ENCODE measurements around the gene MPO.

MPO gene

DNA sequence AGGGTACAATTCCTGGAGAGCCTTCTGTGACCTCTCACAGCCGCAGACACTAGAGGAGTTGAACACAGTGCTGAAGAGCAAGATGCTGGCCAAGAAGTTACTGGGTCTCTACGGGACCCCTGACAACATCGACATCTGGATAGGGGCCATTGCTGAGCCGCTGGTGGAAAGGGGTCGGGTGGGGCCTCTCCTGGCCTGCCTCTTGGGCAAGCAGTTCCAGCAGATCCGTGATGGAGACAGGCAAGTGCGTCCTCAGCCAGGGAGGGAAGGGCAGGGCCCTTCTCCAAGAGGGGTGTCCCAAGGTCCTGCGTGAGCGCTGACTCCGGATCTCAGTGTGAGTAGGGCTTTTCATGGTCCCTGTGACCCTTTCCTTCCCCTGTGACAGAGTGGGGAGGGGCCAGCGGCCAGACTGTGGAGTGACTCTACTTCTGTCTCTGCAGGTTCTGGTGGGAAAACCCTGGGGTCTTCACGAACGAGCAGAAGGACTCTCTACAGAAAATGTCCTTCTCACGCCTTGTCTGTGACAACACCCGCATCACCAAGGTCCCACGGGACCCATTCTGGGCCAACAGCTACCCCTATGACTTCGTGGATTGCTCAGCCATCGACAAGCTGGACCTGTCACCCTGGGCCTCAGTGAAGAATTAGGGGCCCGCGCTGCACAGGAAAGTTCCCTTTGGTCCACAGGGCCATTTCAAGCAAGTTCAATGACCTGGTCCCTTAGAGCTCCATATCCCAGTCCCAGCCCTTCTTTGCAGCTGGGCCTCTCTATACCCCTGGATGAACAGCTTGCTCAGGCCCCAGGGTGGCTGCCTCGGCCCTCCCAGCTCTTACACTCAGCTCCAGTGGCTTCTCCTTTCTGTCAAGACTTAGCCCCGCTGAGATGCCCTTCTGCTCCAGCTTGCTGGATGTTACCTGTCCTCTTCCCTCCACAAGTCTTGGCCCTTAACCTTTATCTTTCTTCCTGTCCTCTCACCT is 13.1 kb downstream of the MPO start:
- DNase-seq (no peak), ATAC-seq (no peak)
- H3K4me1 Mint-ChIP-seq: no peaks in the 10 kb centered on the region
- no peak overlapping the region for H3K27ac Mint-ChIP-seq
- no peak overlapping the region for H3K4me3 Mint-ChIP-seq
- no peaks in the 10 kb centered on the region for H3K9me3 Mint-ChIP-seq
- peaks cover 46% of the 10 kb centered on the region for H3K27me3 Mint-ChIP-seq

DNA sequence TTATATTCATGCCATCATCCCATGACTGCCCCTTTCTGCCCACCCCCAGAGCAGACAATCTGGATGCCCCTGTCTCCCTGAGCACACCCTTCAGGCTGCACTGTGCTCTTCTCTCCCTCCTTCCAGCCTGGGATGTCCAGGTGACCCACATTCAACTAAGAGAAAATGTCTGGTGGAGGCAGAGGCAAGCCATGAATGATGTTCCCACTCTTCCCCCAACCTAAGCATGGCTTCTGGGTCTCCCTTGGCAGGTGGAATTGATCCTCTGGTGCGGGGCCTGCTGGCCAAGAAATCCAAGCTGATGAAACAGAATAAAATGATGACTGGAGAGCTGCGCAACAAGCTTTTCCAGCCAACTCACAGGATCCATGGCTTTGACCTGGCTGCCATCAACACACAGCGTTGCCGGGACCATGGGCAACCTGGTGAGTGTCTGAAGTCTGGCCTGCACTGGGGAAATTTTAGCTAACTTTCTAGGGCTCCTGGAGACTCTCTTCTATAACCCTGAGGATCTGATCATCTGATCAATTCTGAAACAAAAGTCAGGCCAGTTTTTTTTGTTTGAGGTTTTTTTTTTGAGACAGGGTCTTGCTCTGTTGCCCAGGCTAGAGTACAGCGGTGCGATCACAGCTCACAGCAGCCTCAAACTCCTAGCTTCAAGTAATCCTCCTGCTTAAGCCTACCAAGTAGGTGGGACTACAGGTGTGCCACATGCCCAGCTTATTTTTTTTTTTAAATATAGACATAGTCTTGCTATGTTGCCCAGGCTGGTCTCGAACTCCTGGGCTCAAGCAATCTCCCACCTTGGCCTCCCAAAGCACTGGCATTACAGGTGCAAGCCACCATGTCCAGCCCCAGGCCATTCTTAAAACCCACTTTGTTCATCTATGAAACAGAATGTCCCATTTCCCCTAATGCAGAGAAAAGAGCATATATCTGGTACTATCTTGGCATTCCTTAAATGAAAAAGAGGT is 14.5 kb downstream of the MPO start:
- H3K27ac Mint-ChIP-seq: no peak overlapping the region
- H3K4me3 Mint-ChIP-seq: no peak overlapping the region
- no peaks in the 10 kb centered on the region for H3K9me3 Mint-ChIP-seq
- DNase-seq: no peak
- no peak for ATAC-seq
- H3K27me3 Mint-ChIP-seq: peaks cover 60% of the 10 kb centered on the region
- no peaks in the 10 kb centered on the region for H3K4me1 Mint-ChIP-seq

DNA sequence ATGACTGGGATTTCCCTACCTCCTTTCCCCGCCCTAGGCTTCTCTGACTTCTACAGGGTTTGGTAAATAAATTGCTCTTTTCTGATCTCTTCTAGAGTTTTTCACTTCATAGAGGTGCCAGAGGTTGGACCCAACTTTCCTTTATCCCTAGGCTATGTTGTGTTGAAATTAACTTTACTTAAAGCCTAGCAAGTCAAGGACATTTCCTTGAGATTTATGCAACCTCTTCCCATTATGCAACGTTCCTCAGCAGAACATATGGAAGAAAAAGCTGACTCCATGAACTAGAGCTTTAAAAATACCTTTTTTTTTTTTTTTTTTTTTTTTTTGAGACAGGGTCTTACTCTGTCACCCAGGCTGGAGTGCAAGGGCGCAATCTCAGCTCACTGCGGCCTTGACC is 15.5 kb downstream of the MPO start:
- no peak overlapping the region for H3K27ac Mint-ChIP-seq
- H3K4me1 Mint-ChIP-seq: no peaks in the 10 kb centered on the region
- no peaks in the 10 kb centered on the region for H3K9me3 Mint-ChIP-seq

DNA sequence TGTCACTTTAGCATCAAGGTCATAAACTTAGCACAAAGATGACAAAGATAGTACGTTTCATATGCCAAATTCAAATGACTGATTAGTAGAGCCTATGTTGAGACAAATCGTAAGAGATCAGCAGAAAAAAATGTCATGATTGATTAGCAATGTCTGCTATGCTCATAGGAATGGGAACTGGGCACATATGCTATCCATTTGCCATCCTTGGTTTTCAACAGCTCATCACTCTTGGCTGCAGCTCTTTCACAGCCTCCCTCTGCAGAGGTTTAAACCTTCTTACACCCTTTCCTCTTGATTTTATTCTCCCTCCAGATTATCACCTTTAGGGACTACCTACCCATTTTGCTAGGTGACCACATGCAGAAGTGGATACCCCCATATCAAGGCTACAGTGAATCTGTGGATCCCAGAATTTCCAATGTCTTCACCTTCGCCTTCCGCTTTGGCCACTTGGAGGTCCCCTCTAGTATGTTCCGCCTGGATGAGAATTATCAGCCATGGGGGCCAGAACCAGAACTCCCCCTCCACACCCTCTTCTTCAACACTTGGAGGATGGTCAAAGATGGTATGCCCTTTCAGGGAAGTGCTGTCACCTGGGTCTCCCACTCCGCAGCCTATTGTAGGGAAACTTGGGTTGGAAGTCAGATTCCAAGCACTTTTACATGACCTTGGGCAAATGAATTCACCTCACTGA is 16.2 kb downstream of the MPO start:
- Mint-ChIP-seq H3K27me3 (peaks cover 75% of the 10 kb centered on the region), H3K9me3 (no peaks in the 10 kb centered on the region), H3K27ac (no peak overlapping the region), H3K4me1 (no peaks in the 10 kb centered on the region), H3K4me3 (no peak overlapping the region)
- no peak for DNase-seq
- no peak for ATAC-seq

More for the DNA sequence above, 15.5 kb downstream of the MPO start:
- no peak for DNase-seq
- no peak overlapping the region for H3K4me3 Mint-ChIP-seq
- no peak for ATAC-seq
- H3K27me3 Mint-ChIP-seq: peaks cover 69% of the 10 kb centered on the region

DNA sequence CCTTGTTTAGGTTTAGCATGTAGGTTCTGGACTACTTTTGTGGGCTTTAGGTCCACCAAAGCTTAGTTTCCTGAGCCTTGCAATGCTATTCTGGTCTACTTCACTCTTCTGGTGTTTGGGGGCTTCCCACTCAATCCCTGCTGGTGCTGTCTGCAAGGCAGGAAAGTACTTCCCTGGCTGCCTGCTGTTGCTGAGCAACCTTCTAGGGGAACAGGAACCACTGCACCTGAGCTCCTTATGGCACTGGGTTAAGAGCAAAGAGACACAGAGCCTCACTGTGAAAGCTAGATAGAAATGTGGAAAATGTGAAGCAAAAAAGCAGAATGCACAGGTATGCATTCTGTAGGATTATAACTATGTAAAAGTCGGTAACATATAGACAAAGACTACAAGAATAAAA is 17.0 kb downstream of the MPO start:
- ATAC-seq: no peak
- peaks cover 80% of the 10 kb centered on the region for H3K27me3 Mint-ChIP-seq
- no peaks in the 10 kb centered on the region for H3K9me3 Mint-ChIP-seq
- H3K4me3 Mint-ChIP-seq: no peak overlapping the region
- no peaks in the 10 kb centered on the region for H3K4me1 Mint-ChIP-seq
- no peak overlapping the region for H3K27ac Mint-ChIP-seq
- DNase-seq: no peak

DNA sequence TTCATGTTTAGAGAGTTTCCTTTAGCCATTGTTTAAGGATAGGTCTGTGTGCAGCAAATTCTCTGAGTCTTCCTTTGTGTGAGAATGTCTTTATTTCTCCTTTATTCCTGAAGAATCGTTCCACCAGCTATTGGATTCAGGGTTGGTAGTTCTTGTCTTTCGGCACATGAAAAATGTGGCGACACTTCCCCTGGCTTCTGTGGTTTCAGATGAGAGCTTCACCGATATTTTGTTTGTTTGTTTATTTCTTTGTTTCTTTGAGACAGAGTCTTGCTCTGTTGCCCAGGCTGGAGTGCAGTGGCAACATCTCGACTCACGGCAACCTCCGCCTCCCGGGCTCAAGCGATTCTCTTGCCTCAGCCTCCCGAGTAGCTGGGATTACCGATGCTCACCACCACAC is 18.6 kb downstream of the MPO start:
- no peak overlapping the region for H3K4me3 Mint-ChIP-seq
- H3K27ac Mint-ChIP-seq: no peak overlapping the region
- DNase-seq: no peak
- no peak for ATAC-seq
- H3K4me1 Mint-ChIP-seq: no peaks in the 10 kb centered on the region
- peaks cover 94% of the 10 kb centered on the region for H3K27me3 Mint-ChIP-seq
- H3K9me3 Mint-ChIP-seq: no peaks in the 10 kb centered on the region

DNA sequence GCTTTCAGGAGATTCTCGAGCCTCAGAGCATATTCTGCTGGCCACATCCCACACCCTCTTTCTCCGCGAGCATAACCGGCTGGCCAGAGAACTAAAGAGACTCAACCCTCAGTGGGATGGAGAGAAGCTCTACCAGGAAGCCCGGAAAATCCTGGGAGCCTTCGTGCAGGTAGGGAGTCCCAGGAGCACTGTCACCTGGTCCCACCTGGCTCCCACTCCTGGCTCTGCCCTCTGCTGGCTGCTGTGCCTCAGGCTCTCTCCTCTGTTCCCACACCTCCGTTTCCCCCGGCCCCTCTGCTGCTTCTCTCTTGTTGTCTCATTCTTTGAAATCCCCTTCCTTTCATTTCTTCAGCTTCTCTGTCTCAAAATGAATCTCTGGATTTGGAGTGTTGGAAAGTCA is 25.9 kb downstream of the MPO start:
- no peaks in the 10 kb centered on the region for H3K9me3 Mint-ChIP-seq
- ATAC-seq (no peak), DNase-seq (no peak)
- H3K4me3 Mint-ChIP-seq: no peak overlapping the region
- H3K27ac Mint-ChIP-seq: no peak overlapping the region
- H3K27me3 Mint-ChIP-seq: peaks cover 66% of the 10 kb centered on the region
- H3K4me1 Mint-ChIP-seq: peaks cover 12% of the 10 kb centered on the region

DNA sequence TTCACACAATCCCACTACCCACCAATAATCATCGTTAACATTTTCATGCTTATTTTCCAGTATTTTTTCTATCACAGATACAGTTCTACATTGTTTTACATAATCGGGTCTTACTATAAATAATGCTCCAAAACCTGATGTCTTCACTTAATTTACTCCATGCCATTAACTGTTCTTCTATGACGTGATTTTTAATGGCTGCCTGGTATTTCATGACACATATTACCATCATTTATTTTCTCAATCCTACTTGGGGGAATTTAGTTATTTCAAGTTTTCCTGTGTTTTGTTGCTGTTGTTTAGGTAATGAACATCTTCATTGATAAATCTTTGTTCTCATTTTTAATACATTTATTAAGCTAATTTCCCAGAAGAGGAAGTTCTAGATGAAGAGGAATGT is 27.7 kb downstream of the MPO start:
- no peak overlapping the region for H3K4me3 Mint-ChIP-seq
- H3K27ac Mint-ChIP-seq: no peak overlapping the region
- peaks cover 66% of the 10 kb centered on the region for H3K27me3 Mint-ChIP-seq
- no peak for ATAC-seq
- H3K9me3 Mint-ChIP-seq: no peaks in the 10 kb centered on the region
- H3K4me1 Mint-ChIP-seq: peaks cover 29% of the 10 kb centered on the region
- DNase-seq: no peak

DNA sequence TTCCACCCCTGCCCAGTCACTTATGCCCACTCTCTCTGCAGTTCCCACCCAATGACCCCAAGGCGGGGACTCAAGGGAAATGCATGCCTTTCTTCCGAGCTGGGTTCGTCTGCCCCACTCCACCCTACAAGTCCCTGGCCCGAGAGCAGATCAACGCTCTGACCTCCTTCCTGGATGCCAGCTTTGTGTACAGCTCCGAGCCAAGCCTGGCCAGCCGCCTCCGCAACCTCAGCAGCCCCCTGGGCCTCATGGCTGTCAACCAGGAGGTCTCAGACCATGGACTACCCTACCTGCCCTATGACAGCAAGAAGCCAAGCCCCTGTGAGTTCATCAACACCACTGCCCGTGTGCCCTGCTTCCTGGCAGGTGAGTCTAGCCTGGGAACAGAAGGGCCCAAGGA is 28.6 kb downstream of the MPO start:
- Mint-ChIP-seq H3K9me3 (no peaks in the 10 kb centered on the region), H3K4me1 (peaks cover 37% of the 10 kb centered on the region), H3K27ac (no peak overlapping the region), H3K27me3 (peaks cover 59% of the 10 kb centered on the region), H3K4me3 (no peak overlapping the region)
- DNase-seq: no peak
- ATAC-seq: no peak

DNA sequence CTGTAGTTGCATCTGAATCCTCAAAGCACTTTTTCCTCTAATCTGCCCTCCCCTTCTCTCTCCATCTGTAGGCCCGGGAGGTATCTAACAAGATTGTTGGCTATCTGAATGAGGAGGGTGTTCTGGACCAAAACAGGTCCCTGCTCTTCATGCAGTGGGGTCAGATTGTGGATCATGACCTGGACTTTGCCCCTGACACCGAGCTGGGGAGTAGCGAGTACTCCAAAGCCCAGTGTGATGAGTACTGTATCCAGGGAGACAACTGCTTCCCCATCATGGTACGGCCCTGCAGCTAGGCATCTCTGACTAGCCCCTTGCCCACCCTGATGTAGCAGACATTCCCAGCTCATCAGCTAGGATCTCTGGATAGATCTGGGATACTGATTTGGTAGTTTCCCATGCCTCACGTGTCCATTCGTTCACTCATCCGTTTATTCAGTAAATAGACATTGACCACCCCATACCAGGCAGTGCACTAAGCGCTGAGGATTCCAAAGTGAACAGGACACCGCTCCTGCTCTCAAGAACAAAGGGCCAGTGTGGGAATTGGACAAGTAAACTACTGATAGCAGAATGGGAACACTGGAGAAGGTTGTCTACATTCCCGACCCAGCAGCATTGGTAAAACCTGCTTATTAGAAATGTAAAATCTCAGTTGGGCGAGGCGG is 30.3 kb downstream of the MPO start:
- no peak overlapping the region for H3K27ac Mint-ChIP-seq
- H3K4me1 Mint-ChIP-seq: peaks cover 37% of the 10 kb centered on the region
- DNase-seq (no peak), ATAC-seq (no peak)
- no peaks in the 10 kb centered on the region for H3K9me3 Mint-ChIP-seq
- H3K27me3 Mint-ChIP-seq: peaks cover 61% of the 10 kb centered on the region
- peak overlapping the region; percentile 24 to 90 for H3K4me3 Mint-ChIP-seq

DNA sequence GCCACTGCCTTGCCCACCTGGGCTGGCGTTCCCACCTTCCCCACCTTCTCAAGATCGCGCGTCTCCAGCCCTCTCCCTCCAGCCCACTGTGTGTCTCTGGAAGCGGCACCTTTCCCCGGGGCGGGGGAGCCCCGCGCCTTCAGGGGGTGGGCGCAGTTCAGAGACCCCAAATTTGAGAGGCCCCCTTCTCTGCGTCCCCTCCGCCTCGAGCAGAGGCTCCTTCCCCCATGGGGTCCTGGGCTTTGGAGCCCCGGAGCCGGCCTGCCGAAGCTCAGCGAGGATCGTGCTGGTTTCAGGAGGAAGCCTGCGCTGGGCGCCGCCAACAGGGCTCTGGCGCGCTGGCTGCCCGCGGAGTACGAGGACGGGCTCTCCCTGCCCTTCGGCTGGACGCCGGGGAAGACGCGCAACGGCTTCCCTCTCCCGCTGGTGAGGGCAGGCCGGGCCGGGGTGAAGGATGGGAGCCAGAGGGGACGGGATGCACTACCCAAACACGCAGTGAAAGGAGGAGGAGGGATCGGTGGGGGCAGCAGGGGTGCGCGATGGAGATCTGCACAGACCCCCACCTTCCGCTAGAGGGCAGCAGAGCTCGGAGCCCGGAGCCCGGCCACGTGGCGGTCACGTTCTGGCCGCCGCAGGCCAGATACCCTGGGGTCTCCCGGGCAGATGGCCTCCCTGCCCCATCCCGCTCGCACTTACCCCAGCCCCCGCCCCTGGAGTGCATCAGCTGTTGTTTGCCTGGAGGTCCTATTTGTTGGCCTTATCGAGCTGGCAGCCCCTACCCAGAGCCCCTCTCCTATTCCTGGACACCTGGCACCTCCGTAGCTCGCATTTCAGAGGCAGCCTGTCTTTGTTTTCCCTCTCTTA is 31.2 kb downstream of the MPO start:
- H3K9me3 Mint-ChIP-seq: no peaks in the 10 kb centered on the region
- peaks cover 59% of the 10 kb centered on the region for H3K27me3 Mint-ChIP-seq
- H3K4me3 Mint-ChIP-seq: peak overlapping the region; percentile 82 to 90
- peak; percentile 76 to 82 for DNase-seq
- peaks cover 31% of the 10 kb centered on the region for H3K4me1 Mint-ChIP-seq
- H3K27ac Mint-ChIP-seq: peak overlapping the region in 1 of 2 donors; percentile 98
- ATAC-seq: peak; percentile 88

DNA sequence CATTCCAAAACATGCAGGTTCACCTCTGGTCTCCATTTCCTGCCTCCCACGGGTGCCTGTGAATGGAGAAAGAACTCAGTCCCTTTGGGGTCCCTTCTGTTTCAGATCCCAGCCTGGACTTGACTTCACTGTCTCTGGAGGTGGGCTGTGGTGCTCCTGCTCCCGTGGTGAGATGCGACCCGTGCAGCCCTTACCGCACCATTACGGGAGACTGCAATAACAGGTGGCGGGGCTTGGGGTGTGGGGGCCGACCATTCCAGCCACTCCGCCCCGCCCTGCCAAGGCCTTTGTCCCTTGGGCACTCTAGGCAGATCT is 31.8 kb downstream of the MPO start:
- Mint-ChIP-seq H3K27me3 (peaks cover 64% of the 10 kb centered on the region), H3K9me3 (no peaks in the 10 kb centered on the region), H3K4me1 (peaks cover 31% of the 10 kb centered on the region), H3K4me3 (peak overlapping the region; percentile 82 to 90), H3K27ac (no peak overlapping the region)
- no peak for DNase-seq
- no peak for ATAC-seq

DNA sequence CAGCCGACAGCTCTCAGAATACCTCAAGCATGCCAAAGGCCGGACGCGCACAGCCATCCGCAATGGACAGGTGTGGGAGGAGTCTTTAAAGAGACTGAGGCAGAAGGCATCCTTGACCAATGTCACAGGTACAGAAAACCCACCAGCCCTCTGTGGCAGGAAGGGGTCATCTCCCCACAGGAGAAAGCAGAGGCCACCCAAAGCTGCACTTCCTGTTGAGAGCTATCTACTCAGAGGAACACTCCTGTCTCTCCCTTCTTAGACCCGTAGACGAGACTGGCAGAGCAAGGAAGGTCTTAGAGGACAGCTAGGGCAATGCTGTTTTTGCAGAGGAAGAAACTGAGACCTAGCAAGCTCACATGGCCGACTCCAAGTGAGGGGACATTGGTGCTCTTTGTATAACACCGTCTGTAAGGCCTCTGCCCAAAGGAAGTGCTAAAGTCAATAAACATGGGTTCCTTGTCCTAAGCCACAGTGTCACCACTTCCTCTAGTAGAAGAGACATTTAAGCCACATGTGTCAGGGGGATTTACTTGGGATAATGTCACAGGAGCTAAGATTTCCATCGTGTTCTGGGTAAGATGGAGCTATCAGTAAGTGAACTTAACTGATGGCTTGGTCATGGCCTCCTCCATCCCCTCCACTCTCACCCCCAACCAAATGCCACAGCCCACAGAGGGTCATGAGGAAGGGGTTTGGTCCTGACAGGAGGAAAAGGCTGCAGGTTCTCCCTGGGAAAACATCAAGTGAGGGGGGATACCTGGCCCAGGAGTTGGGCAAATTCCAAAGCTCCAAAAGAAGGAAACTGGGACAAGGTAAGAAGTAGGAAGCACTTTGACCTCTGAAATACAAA is 33.0 kb downstream of the MPO start:
- Mint-ChIP-seq H3K4me1 (peaks cover 35% of the 10 kb centered on the region), H3K4me3 (peak overlapping the region in 1 of 2 donors; percentile 38), H3K27ac (no peak overlapping the region), H3K27me3 (peaks cover 65% of the 10 kb centered on the region), H3K9me3 (no peaks in the 10 kb centered on the region)
- ATAC-seq (no peak), DNase-seq (no peak)
